Measurements from ENCODE around the gene PIK3R5. TPM values are rescaled to one million over a fixed set of nuclear protein-coding genes. Genes with fewer than 3 reads are reported as not detected.

The PIK3R5 gene
- total RNA-seq, 1 donor from 2014 or later, result not detected

- H3K27ac Mint-ChIP-seq (ENCODE audit: unreplicated experiment), result no peak overlapping the region
- no peak for TF ChIP-seq CTCF (IDR thresholded peaks at IDR 0.05)
- H3K36me3 Mint-ChIP-seq (ENCODE audit: low read depth), result no peaks in the 10 kb centered on the region
- no peaks in the 10 kb centered on the region for H3K9me3 Mint-ChIP-seq (ENCODE audit: low read depth)
- H3K27me3 Mint-ChIP-seq (ENCODE audit: low read depth), result peaks cover under 1% of the 10 kb centered on the region
- no peak for DNase-seq (ENCODE audit: low spot score)
- H3K4me1 Mint-ChIP-seq (ENCODE audit: low read depth), result peaks cover 8% of the 10 kb centered on the region
- H3K4me3 Mint-ChIP-seq (ENCODE audit: unreplicated experiment), result no peak overlapping the region
Measured at GRCh38 chr17:8893621-8894201, 71.8 kb downstream of the PIK3R5 start.

GRCh38 chr17:8893059-8893458, 72.4 kb downstream of the PIK3R5 start:
- Mint-ChIP-seq H3K36me3 (ENCODE audit: low read depth) (no peaks in the 10 kb centered on the region), H3K4me3 (ENCODE audit: unreplicated experiment) (no peak overlapping the region), H3K27ac (ENCODE audit: unreplicated experiment) (no peak overlapping the region), H3K27me3 (ENCODE audit: low read depth) (no peaks in the 10 kb centered on the region), H3K4me1 (ENCODE audit: low read depth) (peaks cover 8% of the 10 kb centered on the region), H3K9me3 (ENCODE audit: low read depth) (no peaks in the 10 kb centered on the region)
- no peak for TF ChIP-seq CTCF (IDR thresholded peaks at IDR 0.05)
- no peak for DNase-seq (ENCODE audit: low spot score)

GRCh38 chr17:8892338-8892690, 73.2 kb downstream of the PIK3R5 start:
- Mint-ChIP-seq H3K36me3 (ENCODE audit: low read depth) (no peaks in the 10 kb centered on the region), H3K4me3 (ENCODE audit: unreplicated experiment) (no peak overlapping the region), H3K27ac (ENCODE audit: unreplicated experiment) (no peak overlapping the region), H3K9me3 (ENCODE audit: low read depth) (no peaks in the 10 kb centered on the region), H3K4me1 (ENCODE audit: low read depth) (peaks cover 8% of the 10 kb centered on the region), H3K27me3 (ENCODE audit: low read depth) (no peaks in the 10 kb centered on the region)
- no peak for TF ChIP-seq CTCF (IDR thresholded peaks at IDR 0.05)
- no peak for DNase-seq (ENCODE audit: low spot score)

- DNase-seq (ENCODE audit: low spot score), result no peak
- no peak for TF ChIP-seq CTCF (IDR thresholded peaks at IDR 0.05)
- Mint-ChIP-seq H3K4me1 (ENCODE audit: low read depth) (peaks cover 8% of the 10 kb centered on the region), H3K9me3 (ENCODE audit: low read depth) (no peaks in the 10 kb centered on the region), H3K4me3 (ENCODE audit: unreplicated experiment) (no peak overlapping the region), H3K36me3 (ENCODE audit: low read depth) (no peaks in the 10 kb centered on the region), H3K27ac (ENCODE audit: unreplicated experiment) (no peak overlapping the region), H3K27me3 (ENCODE audit: low read depth) (no peaks in the 10 kb centered on the region)
Measured at GRCh38 chr17:8890671-8891070, 74.8 kb downstream of the PIK3R5 start.

- no peak for TF ChIP-seq CTCF (IDR thresholded peaks at IDR 0.05)
- H3K9me3 Mint-ChIP-seq (ENCODE audit: low read depth), result no peaks in the 10 kb centered on the region
- no peak overlapping the region for H3K4me3 Mint-ChIP-seq (ENCODE audit: unreplicated experiment)
- DNase-seq (ENCODE audit: low spot score), result no peak
- H3K4me1 Mint-ChIP-seq (ENCODE audit: low read depth), result peaks cover 3% of the 10 kb centered on the region
- no peak overlapping the region for H3K27ac Mint-ChIP-seq (ENCODE audit: unreplicated experiment)
- H3K27me3 Mint-ChIP-seq (ENCODE audit: low read depth), result no peaks in the 10 kb centered on the region
- H3K36me3 Mint-ChIP-seq (ENCODE audit: low read depth), result no peaks in the 10 kb centered on the region
Measured at GRCh38 chr17:8889458-8890210, 75.9 kb downstream of the PIK3R5 start.
